GM18499 (cell line): ENCODE data around the gene PJA2.
"Not testable (repeated sequence)": the region's sequence is repeated elsewhere in the genome, so short reads cannot be mapped to it uniquely, and the experiment has no call there.

Experiments
- ATAC-seq: cut with Tn5 transposase; IDR thresholded peaks from one replicate; pipeline ENCODE4 v1.9.1; 2021; ENCODE audit warnings: moderate number of reproducible peaks; ENCODE audit not compliant: insufficient read depth, unreplicated experiment

Gene PJA2

GRCh38 chr5:109409844-109410388, at the start of gene PJA2:
PJA2 (minus strand) TSS chr5:109409974; CDS start chr5:109383433, 26,541 bp downstream.
- ATAC-seq, result peak; percentile 81

GRCh38 chr5:109455598-109456096, 45.9 kb upstream of the PJA2 start:
- ATAC-seq, result peak; percentile 100

GRCh38 chr5:109454731-109455505, 45.1 kb upstream of the PJA2 start:
- no peak for ATAC-seq

- no peak for ATAC-seq
Measured at GRCh38 chr5:109453251-109453650, 43.5 kb upstream of the PJA2 start.

GRCh38 chr5:109452661-109453060, 42.9 kb upstream of the PJA2 start:
- ATAC-seq, result no peak

- ATAC-seq, result no peak
Measured at GRCh38 chr5:109451146-109451545, 41.4 kb upstream of the PJA2 start.

- no peak for ATAC-seq
Measured at GRCh38 chr5:109450129-109450877, 40.5 kb upstream of the PJA2 start.

GRCh38 chr5:109448838-109449237, 39.1 kb upstream of the PJA2 start:
- no peak for ATAC-seq

GRCh38 chr5:109439590-109439989, 29.8 kb upstream of the PJA2 start:
- ATAC-seq, result no peak

- ATAC-seq, result no peak
Measured at GRCh38 chr5:109426075-109426474, 16.3 kb upstream of the PJA2 start.

- ATAC-seq, result not testable (repeated sequence)
Measured at GRCh38 chr5:109425521-109425920, 15.7 kb upstream of the PJA2 start.

- ATAC-seq, result no peak
Measured at GRCh38 chr5:109421956-109422355, 12.2 kb upstream of the PJA2 start.

- ATAC-seq, result no peak
Measured at GRCh38 chr5:109418712-109419352, 9.1 kb upstream of the PJA2 start.

GRCh38 chr5:109416882-109417281, 7.1 kb upstream of the PJA2 start:
- ATAC-seq, result no peak

- not testable (repeated sequence) for ATAC-seq
Measured at GRCh38 chr5:109413921-109414461, 4.2 kb upstream of the PJA2 start.

- no peak for ATAC-seq
Measured at GRCh38 chr5:109413458-109413857, 3.7 kb upstream of the PJA2 start.

- no peak for ATAC-seq
Measured at GRCh38 chr5:109412981-109413402, 3.2 kb upstream of the PJA2 start.

- ATAC-seq, result no peak
Measured at GRCh38 chr5:109411627-109412026, 1.9 kb upstream of the PJA2 start.

- no peak for ATAC-seq
Measured at GRCh38 chr5:109411149-109411514, 1.4 kb upstream of the PJA2 start.

GRCh38 chr5:109410389-109411148, 795 bp upstream of the PJA2 start:
- ATAC-seq, result no peak
